Right forelimb (tissue), 1 donor: ENCODE results near the gene CARD11.
"Not testable (repeated sequence)": the region's sequence is repeated elsewhere in the genome, so short reads cannot be mapped to it uniquely, and the experiment has no call there.

Experiments
- DNase-seq: peaks from one replicate; pipeline ENCODE4 v3.0.0-alpha.2; 2018

CARD11 gene

DNA sequence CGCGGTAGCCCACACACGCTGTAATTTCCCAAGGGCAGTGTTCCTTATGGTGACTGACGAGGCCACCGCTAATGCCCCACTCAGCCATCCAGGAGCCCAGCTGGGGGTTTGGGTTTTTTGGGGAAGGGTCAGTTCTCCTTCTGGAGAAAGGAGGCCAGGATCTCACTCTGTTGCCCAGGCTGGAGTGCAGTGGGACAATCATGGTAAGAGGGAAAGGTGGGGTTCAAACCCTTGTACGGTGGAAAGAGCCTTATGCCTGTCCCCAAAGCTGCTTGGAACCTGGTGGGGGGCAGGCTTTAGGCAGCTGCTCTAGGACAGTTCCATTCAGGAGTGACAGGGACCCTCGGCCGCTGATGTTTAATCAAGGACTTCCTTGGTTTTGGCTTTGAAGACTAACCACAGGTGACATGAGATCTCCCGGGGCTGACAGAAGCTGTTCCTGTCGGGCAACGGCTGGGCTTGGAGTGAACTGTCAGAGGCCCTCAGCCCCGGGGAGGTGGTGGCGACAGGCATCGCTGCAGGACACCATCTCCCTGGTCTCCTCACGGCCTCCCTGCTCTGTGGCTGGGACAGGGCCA, 84.5 kb downstream of the CARD11 start:
- DNase-seq: no peak

- no peak for DNase-seq
Measured at GRCh38 chr7:2958416-2959102, 85.1 kb downstream of the CARD11 start.

DNA sequence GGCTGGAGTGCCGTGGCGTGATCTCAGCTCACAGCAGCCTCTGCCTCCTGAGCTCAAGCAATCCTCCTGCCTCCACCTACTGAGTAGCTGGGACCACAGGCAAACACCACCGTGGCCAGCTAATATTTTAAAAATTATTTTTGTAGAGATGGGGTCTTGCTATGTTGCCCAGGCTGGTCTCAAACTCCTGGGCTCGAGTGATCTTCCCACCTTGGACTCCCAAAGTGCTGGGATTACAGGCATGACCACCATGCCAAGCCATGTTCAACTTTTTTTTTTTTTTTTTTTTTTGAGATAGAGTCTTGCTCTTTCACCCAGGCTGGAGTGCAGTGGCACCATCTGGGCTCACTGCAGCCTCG, 86.3 kb downstream of the CARD11 start:
- DNase-seq: not testable (repeated sequence)

DNA sequence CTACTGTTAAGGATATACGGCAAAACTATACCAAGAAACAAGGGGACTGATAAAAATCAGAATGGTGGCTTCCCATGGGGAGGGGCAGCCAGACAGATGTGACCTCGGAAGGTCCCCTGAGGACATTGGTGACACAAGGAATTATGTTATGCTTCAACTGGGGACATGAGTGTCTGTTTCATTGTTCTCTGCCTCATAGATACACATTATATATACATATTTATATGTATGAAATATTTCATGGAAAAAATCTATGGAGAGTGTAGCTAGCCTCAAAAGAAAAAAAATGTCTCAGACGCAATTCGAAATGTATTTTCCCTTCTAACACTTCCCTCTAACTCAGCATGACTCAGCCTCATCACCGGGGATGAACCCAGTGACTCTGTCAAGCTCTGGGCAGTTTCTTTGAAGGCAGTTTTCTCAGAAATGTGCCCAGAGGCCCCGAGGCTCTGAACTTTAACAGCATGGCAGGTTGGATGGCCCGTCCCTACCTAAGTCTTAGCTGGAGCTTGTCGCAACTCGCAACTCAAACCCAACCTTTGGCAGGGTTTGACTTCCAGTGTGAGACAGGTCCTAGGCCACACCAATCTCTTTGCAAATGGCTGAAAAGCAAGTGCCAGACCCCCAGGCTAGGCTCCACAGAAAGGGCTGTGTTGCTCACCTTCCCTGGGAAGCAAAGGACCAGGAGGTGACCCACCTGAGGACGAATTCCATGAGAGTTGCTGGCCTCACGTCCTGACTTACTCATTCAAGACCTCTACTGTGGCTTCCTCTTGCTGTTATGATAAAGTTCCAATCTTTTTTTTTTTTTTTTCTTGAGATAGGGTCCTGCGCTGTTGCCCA, 86.9 kb downstream of the CARD11 start:
- no peak for DNase-seq

DNA sequence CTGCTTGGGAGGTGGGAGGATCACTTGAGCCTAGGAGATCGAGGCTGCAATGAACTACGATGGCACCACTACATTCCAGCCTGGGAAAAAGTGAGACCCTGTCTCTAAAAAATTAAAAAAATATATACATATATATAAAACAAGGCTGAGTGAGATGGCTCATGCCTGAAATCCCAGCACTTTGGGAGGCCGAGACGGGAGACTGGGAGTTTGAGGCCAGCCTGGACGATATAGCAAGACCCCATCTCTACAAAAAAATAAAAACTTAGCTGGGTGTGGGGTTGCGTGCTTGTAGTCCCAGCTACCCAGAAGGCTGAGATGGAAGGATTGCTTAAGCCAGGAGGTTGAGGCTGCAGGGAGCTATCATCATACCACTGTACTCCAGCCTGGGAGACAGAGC, 87.6 kb downstream of the CARD11 start:
- no peak for DNase-seq

DNA sequence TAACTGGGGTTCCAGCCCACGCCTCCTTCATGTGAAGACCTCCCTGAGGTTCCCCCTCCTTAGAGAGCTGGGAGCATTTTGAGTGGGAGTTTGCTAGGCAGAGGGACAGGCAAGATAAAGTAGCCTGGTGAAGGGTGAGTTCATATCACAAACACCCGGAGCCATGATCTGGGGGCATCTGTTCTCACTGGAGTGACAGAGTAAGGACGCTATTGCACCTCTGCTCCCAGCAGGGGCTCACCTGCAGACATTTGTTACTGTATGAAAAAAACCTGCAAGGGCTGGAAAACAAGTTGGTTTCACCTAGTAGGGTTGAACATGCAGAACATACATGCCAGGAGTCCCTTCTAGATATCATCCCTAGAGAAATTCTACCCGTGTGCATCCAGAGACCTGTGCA, 88.4 kb downstream of the CARD11 start:
- DNase-seq: no peak

DNA sequence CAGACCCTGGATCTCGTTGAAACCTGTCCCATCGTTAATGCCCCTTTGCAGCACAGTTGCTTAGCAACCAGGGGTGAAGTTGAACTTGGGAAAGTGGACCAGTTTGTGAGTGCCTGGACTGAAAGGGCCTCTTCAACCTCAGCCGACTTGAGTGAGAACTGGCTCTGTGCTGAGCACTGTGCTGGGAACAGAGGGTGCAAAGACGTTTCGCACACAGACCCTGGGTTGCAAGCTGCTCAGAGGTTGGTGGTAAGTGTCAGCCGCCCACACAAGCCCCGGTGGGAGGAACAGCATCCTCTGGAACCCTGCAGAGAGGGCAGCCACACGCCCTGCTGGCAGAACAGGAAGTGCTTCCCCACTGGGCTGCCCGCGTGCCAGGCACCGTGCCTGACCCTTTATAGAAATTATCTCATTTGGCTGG, 89.2 kb downstream of the CARD11 start:
- no peak for DNase-seq

DNA sequence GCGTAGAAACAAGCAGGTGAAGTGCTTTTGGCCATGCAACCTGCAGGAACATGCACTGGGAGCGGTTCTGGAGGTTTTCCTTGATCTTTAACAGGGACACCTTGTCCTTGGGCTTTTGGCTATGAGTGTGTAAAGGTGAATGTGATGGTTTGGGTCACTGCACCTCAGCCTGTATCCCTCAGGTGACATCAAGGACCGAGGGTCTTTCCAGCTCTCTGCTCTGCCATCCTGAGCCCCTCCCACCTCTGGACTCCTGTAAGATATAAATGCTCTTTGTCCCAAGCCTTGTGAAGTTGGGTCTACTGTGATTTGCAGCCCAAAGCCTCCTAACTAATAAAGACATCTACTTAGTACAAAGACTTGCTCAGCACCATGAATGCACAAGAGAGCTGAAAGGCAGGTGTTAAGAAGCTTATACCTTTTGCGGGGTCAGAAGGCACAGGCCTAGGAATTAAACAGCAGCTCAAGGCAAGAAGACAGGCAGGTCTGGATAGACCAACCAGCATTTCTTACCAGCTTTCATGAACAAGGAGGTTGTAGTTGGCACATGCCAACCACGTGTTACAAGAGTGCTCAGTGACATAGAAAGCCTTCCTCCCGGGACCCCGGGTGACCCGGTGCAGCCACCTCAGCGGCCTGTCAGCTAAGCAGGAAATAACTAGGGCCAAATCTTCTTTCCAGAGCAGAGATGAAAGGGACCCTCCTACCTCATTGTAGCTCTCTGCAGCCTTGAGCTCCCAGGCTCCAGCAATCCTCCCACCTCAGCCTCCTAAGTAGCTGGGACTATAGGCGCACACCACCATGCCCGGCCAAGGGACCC, 89.9 kb downstream of the CARD11 start:
- DNase-seq: no peak

DNA sequence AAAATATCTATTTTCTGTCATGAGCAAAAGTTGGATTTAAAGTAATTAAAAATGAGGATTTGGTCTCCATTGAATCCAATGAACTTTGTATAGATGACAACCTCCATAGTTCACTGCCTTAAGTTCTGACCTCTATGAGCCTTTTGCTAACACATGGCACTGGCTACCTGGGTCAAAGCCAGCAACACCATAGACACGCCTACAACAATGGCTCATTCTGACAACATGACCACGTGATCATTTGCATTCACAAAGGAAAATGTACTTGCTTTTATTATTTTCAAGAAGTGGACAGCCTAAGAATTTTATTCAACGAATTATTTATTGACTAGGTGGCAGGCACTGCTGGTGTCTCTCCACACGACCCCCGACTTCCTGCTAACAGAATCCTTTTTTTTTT, 90.6 kb downstream of the CARD11 start:
- DNase-seq: no peak

GRCh38 chr7:2952316-2952715, 91.4 kb downstream of the CARD11 start:
- DNase-seq: no peak

DNA sequence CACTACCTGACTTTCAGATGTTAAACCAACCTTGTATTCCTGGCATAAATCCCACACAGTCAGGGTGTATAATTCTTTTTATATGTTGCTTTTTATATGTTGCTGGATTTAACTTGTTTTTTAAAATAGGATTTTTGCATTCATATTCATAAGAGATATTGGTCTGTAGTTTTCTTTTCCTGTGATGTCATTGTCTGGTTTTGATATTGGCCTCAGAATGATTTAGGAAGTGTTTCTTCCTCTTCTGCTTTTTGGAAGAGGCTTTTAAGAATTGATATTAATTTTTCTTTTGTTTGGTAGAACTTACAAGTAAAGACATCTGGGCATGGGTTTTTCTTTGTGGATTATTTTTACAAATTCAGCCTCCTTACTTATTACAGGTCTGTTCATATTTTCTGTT, 93.1 kb downstream of the CARD11 start:
- no peak for DNase-seq

DNA sequence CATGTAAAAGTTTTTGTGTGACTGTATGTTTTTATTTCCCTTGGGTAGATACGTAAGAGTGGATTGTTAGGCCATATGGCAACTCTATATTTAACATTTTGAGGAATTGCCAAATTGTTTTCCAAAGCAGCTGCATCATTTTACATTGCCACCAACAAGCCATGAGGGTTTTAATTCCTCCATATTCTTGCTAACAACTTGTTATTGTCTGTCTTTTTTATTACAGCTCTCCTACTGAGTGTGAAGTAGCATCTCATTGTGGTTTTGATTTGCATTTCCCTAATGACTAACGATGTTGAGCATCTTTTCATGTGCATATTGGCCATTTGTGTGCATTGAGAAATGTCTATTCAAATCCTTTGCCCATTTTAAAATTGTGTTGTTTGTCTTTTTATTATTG, 94.9 kb downstream of the CARD11 start:
- DNase-seq: no peak

GRCh38 chr7:2947058-2947780, 96.4 kb downstream of the CARD11 start:
- DNase-seq: no peak

DNA sequence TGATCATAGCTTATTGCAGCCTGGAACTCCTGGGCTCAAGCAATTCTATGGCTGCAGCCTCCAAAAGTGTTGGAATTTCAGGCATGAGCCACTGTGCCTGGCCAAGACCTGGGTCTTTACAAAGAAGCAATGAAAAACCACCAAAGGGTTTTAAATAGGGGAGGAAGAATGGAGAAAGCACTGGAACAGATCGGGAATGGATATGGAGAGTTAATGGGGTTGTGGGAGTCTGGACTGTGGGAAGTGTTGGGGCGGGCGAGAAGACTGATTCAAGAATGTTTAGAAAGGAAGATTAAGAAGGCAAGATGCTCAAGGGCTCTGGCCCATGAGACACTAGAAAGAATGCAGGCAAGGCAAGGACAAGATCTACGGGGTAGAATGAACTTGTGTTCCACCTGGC, 98.5 kb downstream of the CARD11 start:
- DNase-seq: no peak

DNA sequence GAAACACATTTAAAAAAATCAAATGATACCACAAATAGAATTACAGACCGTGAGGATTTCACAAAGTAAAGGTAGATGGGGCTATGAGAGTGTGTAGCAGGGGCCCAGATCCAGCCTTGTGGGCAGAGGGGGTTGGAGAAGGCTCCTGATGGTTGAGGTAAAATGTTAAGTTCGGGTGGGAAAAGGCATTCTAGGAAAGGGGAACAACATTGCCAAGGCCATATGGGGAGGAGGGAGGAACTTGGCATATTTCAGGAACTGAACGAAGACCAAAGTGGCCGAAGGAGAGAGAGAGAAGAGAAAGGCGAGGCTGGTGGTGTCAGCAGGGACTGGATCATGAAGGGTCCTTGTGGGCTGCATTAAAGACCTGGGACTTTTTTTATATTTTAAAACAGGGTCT, 98.9 kb downstream of the CARD11 start:
- no peak for DNase-seq

GRCh38 chr7:2943851-2944601, 99.6 kb downstream of the CARD11 start:
- no peak for DNase-seq

- no peak for DNase-seq
Measured at GRCh38 chr7:2941216-2941859, 102.3 kb downstream of the CARD11 start.

GRCh38 chr7:2940466-2940865, 103.2 kb downstream of the CARD11 start:
- no peak for DNase-seq

DNA sequence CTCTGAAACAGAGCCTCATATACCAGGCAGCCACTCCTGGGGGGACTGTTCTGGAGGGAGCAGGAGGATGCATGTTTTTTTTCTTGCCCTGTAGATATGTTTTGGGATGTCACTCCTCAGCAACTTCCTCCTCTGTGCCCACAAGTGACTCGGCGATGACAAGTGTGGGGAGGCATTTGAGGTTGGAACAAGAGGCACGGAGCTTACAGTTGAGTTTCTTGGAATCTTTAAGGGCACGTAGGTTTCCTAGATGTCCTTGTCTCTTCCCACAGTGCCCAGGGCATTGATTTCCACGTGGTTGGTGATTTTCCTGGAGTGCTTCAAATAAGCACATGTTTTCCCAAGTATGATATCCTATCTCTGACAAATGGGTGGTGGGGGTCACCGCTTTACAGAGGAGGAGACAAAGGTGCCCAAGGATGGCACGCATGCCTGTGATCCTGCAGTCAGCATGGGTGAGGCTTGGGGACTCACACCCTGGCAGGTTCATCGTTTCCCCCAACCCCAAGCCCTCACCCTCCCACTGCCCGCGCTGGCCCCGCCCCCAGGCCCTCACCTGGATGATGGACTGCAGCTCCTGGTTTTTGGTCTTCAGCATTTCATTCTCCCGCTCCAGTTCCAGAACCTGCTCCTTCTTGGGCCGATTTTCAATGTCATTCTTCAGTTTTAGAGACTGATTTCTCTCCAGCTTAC, 104.3 kb downstream of the CARD11 start:
- DNase-seq: no peak

GRCh38 chr7:2938514-2939192, 105.0 kb downstream of the CARD11 start:
- no peak for DNase-seq
